Neural cell (in vitro differentiated cells): Measurements from ENCODE around the gene PRUNE2. TPM values are rescaled to one million over a fixed set of nuclear protein-coding genes. Genes with fewer than 3 reads are reported as not detected.

ENCODE experiments used
- H2AFZ ChIP-seq: fragments of 200-600, 300-800 bp; sonication (generic), shearing (Covaris generic); 2 replicates; pipeline ENCODE4 v1.6.0; 2014; ENCODE audit warnings: low read depth, mild to moderate bottlenecking, antibody characterized with exemption, low read length, moderate library complexity
- H3F3A ChIP-seq: fragments of 200-600 bp; shearing (Covaris generic); 2 replicates; pipeline ENCODE4 v1.6.1; 2016; ENCODE audit warnings: mild to moderate bottlenecking, moderate library complexity, mixed read lengths, antibody characterized with exemption, low read length; ENCODE audit not compliant: insufficient read depth, poor library complexity, severe bottlenecking
- H3K27ac ChIP-seq: fragments of 200-600, 300-800 bp; sonication (generic), shearing (Covaris generic); 2 replicates; pipeline ENCODE4 v1.5.1; 2014; ENCODE audit warnings: mild to moderate bottlenecking, low read length, moderate library complexity
- H3K27me3 ChIP-seq: fragments of 300-800, 200-600 bp; sonication (generic), shearing (Covaris generic); 2 replicates; pipeline ENCODE4 v1.6.0; 2014; ENCODE audit warnings: mild to moderate bottlenecking, low read depth, low read length, moderate library complexity; ENCODE audit not compliant: insufficient read depth
- H3K36me3 ChIP-seq: fragments of 300-800, 200-600 bp; sonication (generic), shearing (Covaris generic); 2 replicates; pipeline ENCODE4 v1.5.1; 2014; ENCODE audit warnings: mild to moderate bottlenecking, antibody characterized with exemption, low read length, moderate library complexity; ENCODE audit not compliant: insufficient read depth
- H3K4me2 ChIP-seq: fragments of 300-800, 200-600 bp; sonication (generic), shearing (Covaris generic); 2 replicates; pipeline ENCODE4 v1.6.0; 2014; ENCODE audit warnings: mild to moderate bottlenecking, low read length
- H3K4me3 ChIP-seq: fragments of 300-800, 200-600 bp; sonication (generic), shearing (Covaris generic); 2 replicates; pipeline ENCODE4 v1.5.1; 2014; ENCODE audit warnings: mild to moderate bottlenecking, low read length, moderate library complexity
- H3K79me2 ChIP-seq: fragments of 200-600 bp; shearing (Covaris generic); replicated peaks from 2 replicates; pipeline ENCODE4 v1.6.0; 2014; ENCODE audit warnings: mild to moderate bottlenecking, low read length, moderate library complexity; ENCODE audit not compliant: insufficient read depth
- H3K9ac ChIP-seq: fragments of 300-800, 200-600 bp; sonication (generic), shearing (Covaris generic); 2 replicates; pipeline ENCODE4 v1.6.1; 2016; ENCODE audit warnings: mild to moderate bottlenecking, low read length, mixed read lengths
- H3K9me2 ChIP-seq: fragments of 200-600 bp; shearing (Covaris generic); 2 replicates; pipeline ENCODE4 v1.6.1; 2016; ENCODE audit warnings: mild to moderate bottlenecking, low read length, mixed read lengths; ENCODE audit not compliant: insufficient read depth
- H3K9me3 ChIP-seq: fragments of 200-600, 300-800 bp; sonication (generic), shearing (Covaris generic); 2 replicates; pipeline ENCODE4 v1.6.1; 2016; ENCODE audit warnings: mild to moderate bottlenecking, mixed run types, low read length, moderate library complexity, mixed read lengths
- H4K20me1 ChIP-seq: fragments of 200-600 bp; shearing (Covaris generic); 2 replicates; pipeline ENCODE4 v1.6.1; 2016; ENCODE audit warnings: mild to moderate bottlenecking, mixed run types; ENCODE audit not compliant: insufficient read depth
- CTCF ChIP-seq: fragments of 450-650 bp; IDR thresholded peaks from 2 replicates; pipeline ENCODE4 v1.5.1; 2014; ENCODE audit warnings: antibody characterized with exemption, mild to moderate bottlenecking, moderate library complexity; ENCODE audit not compliant: poor library complexity, severe bottlenecking
- EP300 ChIP-seq: fragments of 450-650 bp; conservative IDR thresholded peaks from 2 replicates; pipeline ENCODE4 v1.6.1; 2014; ENCODE audit warnings: antibody characterized with exemption, mild to moderate bottlenecking, moderate library complexity; ENCODE audit not compliant: poor library complexity, severe bottlenecking
- EZH2 ChIP-seq: fragments of 200-600, 300-800 bp; shearing (Covaris generic), sonication (generic); IDR thresholded peaks from 2 replicates; pipeline ENCODE4 v1.6.1; 2014; ENCODE audit warnings: antibody characterized with exemption, low read length, borderline replicate concordance, mild to moderate bottlenecking; ENCODE audit not compliant: insufficient read depth, poor library complexity, severe bottlenecking
- MXI1 ChIP-seq: fragments of 450-650 bp; conservative IDR thresholded peaks from 2 replicates; pipeline ENCODE4 v1.6.1; 2014; ENCODE audit warnings: antibody characterized with exemption, mild to moderate bottlenecking; ENCODE audit not compliant: poor library complexity, severe bottlenecking
- POLR2AphosphoS5 ChIP-seq: IDR thresholded peaks from 2 replicates; pipeline ENCODE4 v1.6.1; 2012
- RAD21 ChIP-seq: fragments of 450-650 bp; conservative IDR thresholded peaks from 2 replicates; pipeline ENCODE4 v1.6.1; 2014; ENCODE audit warnings: antibody characterized with exemption, mild to moderate bottlenecking, moderate library complexity
- REST ChIP-seq: IDR thresholded peaks from 2 replicates; pipeline ENCODE4 v1.6.1; 2012; ENCODE audit warnings: borderline replicate concordance
- SMC3 ChIP-seq: fragments of 450-650 bp; conservative IDR thresholded peaks from 2 replicates; pipeline ENCODE4 v1.6.1; 2014; ENCODE audit warnings: antibody characterized with exemption, mild to moderate bottlenecking, moderate library complexity; ENCODE audit not compliant: poor library complexity
- TAF1 ChIP-seq: IDR thresholded peaks from 2 replicates; pipeline ENCODE4 v1.6.1; 2012; ENCODE audit warnings: low read depth
- polyA plus RNA-seq: library from polyadenylated mRNA; depleted of rRNA; stranded (reverse); fragments of >200 nt; gene quantifications from 2 replicates; pipeline ENCODE4 v1.2.3, GENCODE V29; 2014

PRUNE2 gene
- polyA plus RNA-seq, 1 donor from 2014 or later, result 9.7 TPM

GRCh38 chr9:76638001-76638400 is 267.9 kb downstream of the PRUNE2 start:
- Histone ChIP-seq H4K20me1 (no peaks in the 10 kb centered on the region), H3K4me2 (no peak overlapping the region), H3K4me3 (no peak overlapping the region), H3K9me2 (no peaks in the 10 kb centered on the region), H3K9me3 (no peaks in the 10 kb centered on the region), H3K27me3 (no peaks in the 10 kb centered on the region), H2AFZ (no peak overlapping the region), H3K79me2 (no peaks in the 10 kb centered on the region), H3K36me3 (no peaks in the 10 kb centered on the region), H3K9ac (no peak overlapping the region), H3F3A (no peaks in the 10 kb centered on the region), H3K27ac (no peak overlapping the region)
- TF ChIP-seq REST (no peak), EP300 (peak; percentile 62), SMC3 (no peak), MXI1 (no peak), EZH2 (no peak), POLR2AphosphoS5 (peak; percentile 43), CTCF (no peak), TAF1 (no peak), RAD21 (no peak)

- Histone ChIP-seq H3K4me3 (no peak overlapping the region), H2AFZ (no peak overlapping the region), H4K20me1 (no peaks in the 10 kb centered on the region), H3K9me2 (no peaks in the 10 kb centered on the region), H3K79me2 (no peaks in the 10 kb centered on the region), H3K36me3 (no peaks in the 10 kb centered on the region), H3K27me3 (no peaks in the 10 kb centered on the region), H3K27ac (no peak overlapping the region), H3K4me2 (no peak overlapping the region), H3K9me3 (no peaks in the 10 kb centered on the region), H3F3A (no peaks in the 10 kb centered on the region), H3K9ac (no peak overlapping the region)
- TF ChIP-seq TAF1 (no peak), CTCF (no peak), SMC3 (no peak), RAD21 (no peak), EZH2 (no peak), POLR2AphosphoS5 (no peak)
These were observed 268.5 kb downstream of the PRUNE2 start for GRCh38 chr9:76637416-76637815.
